NCI-H2196 treated with DMSO at 0.1 percent for 48 hours (cell line): ENCODE data around the gene TENT5C.

Experiments used
- DNase-seq: peaks from one replicate; lab custom pipeline; 2025; ENCODE audit not compliant: unreplicated experiment; lab: John Stamatoyannopoulos, UW

Gene TENT5C

GRCh38 chr1:117633068-117633345 is 27.2 kb downstream of the TENT5C start:
- no peak for DNase-seq

GRCh38 chr1:117633423-117633822 is 27.6 kb downstream of the TENT5C start:
- no peak for DNase-seq

GRCh38 chr1:117633936-117634335 is 28.1 kb downstream of the TENT5C start:
- no peak for DNase-seq

- DNase-seq: no peak
Observed at GRCh38 chr1:117634631-117635030, 28.8 kb downstream of the TENT5C start.

GRCh38 chr1:117635805-117636204 is 30.0 kb downstream of the TENT5C start:
- DNase-seq: no peak

- no peak for DNase-seq
Observed at GRCh38 chr1:117636637-117637425, 31.0 kb downstream of the TENT5C start.

GRCh38 chr1:117638141-117638540 is 32.3 kb downstream of the TENT5C start:
- no peak for DNase-seq

GRCh38 chr1:117638759-117639158 is 32.9 kb downstream of the TENT5C start:
- peak; percentile 28 for DNase-seq

GRCh38 chr1:117639741-117640140 is 33.9 kb downstream of the TENT5C start:
- no peak for DNase-seq

GRCh38 chr1:117641536-117641935 is 35.7 kb downstream of the TENT5C start:
- no peak for DNase-seq

- no peak for DNase-seq
Observed at GRCh38 chr1:117642963-117643362, 37.1 kb downstream of the TENT5C start.

- DNase-seq: no peak
Observed at GRCh38 chr1:117643601-117644000, 37.8 kb downstream of the TENT5C start.

- DNase-seq: no peak
Observed at GRCh38 chr1:117644696-117645311, 39.0 kb downstream of the TENT5C start.

- DNase-seq: no peak
Observed at GRCh38 chr1:117645343-117645742, 39.5 kb downstream of the TENT5C start.

- DNase-seq: no peak
Observed at GRCh38 chr1:117646007-117646811, 40.4 kb downstream of the TENT5C start.

- no peak for DNase-seq
Observed at GRCh38 chr1:117646956-117647355, 41.1 kb downstream of the TENT5C start.

- no peak for DNase-seq
Observed at GRCh38 chr1:117648015-117648414, 42.2 kb downstream of the TENT5C start.

- no peak for DNase-seq
Observed at GRCh38 chr1:117650840-117651568, 45.2 kb downstream of the TENT5C start.

GRCh38 chr1:117651616-117652015 is 45.8 kb downstream of the TENT5C start:
- no peak for DNase-seq

- no peak for DNase-seq
Observed at GRCh38 chr1:117652421-117652820, 46.6 kb downstream of the TENT5C start.

GRCh38 chr1:117653195-117653594 is 47.3 kb downstream of the TENT5C start:
- DNase-seq: no peak
